Measurements from ENCODE around the gene ADD3.

Gene ADD3

DNA sequence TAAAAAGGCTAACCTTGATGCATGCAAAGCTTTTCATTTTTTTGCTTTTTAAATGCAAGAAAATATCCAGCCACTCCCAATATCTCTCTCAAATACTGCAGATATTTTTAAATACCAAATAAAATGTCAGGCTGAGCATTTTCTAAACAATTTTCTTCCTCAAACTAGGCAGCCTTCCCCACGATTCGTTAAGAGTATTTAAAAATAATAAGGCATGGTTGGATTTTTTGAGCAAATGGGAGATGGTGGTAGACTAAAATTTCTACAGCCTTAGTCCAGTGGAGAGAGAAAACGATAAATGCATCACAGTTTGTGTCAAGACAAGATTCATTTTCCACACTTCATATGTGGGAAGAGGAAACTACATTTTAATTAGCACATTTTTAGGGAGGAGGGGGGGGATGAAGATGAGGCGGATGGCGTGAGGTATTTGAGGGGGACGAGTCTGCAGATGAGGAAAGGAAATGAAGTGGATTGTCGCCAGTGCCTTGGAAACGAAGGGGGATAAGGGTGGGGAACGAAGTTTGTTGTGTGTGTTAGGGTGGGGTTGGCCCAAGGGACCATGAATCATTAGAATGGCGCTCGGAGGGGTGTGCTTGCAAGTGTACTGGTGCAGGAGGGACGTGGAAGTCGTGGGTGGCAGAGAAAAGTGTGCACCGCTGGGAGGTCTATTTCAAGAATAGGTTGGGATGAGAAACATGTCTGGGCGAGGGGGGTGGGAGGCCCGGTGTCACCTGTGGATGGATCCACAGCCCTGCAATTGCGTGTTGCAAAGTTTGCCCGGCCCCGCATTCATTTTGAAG is 1.2 kb upstream of the ADD3 start:
- peaks cover 3% of the 10 kb centered on the region for H3K27me3 ChIP-seq (ENCODE audit: insufficient read depth, low read length, poor library complexity)
- H2AFZ ChIP-seq (ENCODE audit: low read depth, low read length) = peak overlapping the region; percentile 92
- H3K9me3 ChIP-seq (ENCODE audit: insufficient read depth, low read length, severe bottlenecking) = no peaks in the 10 kb centered on the region
- H3K4me2 ChIP-seq (ENCODE audit: insufficient read depth, low read length) = peak overlapping the region; percentile 76
- TF ChIP-seq CTCF (IDR thresholded peaks at IDR 0.05; ENCODE audit: borderline replicate concordance, extremely low read depth, low read length, poor library complexity, severe bottlenecking) = no peak
- no peak for TF ChIP-seq EZH2 (IDR thresholded peaks at IDR 0.05; ENCODE audit: borderline replicate concordance, low read depth, low read length, severe bottlenecking)
- no peaks in the 10 kb centered on the region for H3K36me3 ChIP-seq (ENCODE audit: insufficient read depth, low read length)
- H3K27ac ChIP-seq (ENCODE audit: low read length) = peak overlapping the region; percentile 79; the same call in 1 of the 2 replicates
- H3K79me2 ChIP-seq (ENCODE audit: insufficient read depth, low read length) = peaks cover 32% of the 10 kb centered on the region
- DNase-seq = peak; percentile 33
- peak overlapping the region in 1 of 2 experiments; percentile 62; a peak in 2 of 4 replicates for H3K4me3 ChIP-seq (ENCODE audit: low read depth in 1 of 2, low read length in 2 of 2)
- peak overlapping the region; percentile 96 for H3K9ac ChIP-seq (ENCODE audit: low read depth, low read length)
- H4K20me1 ChIP-seq (ENCODE audit: insufficient read depth, low read length) = peaks cover 24% of the 10 kb centered on the region; the same call in 1 of the 2 replicates
- no peak for ATAC-seq (ENCODE audit: insufficient read depth, low read depth)
- H3K4me1 ChIP-seq (ENCODE audit: insufficient read depth, low read length) = peaks cover 40% of the 10 kb centered on the region

- Histone ChIP-seq H3K27me3 (ENCODE audit: insufficient read depth, low read length, poor library complexity) (peaks cover 3% of the 10 kb centered on the region), H3K36me3 (ENCODE audit: insufficient read depth, low read length) (no peaks in the 10 kb centered on the region), H2AFZ (ENCODE audit: low read depth, low read length) (peak overlapping the region; percentile 92), H3K4me3 (ENCODE audit: low read depth in 1 of 2, low read length in 2 of 2) (peak overlapping the region; percentile 28 to 62; a peak in 3 of 4 replicates), H3K9me3 (ENCODE audit: insufficient read depth, low read length, severe bottlenecking) (no peaks in the 10 kb centered on the region), H3K27ac (ENCODE audit: low read length) (peak overlapping the region; percentile 79), H3K4me1 (ENCODE audit: insufficient read depth, low read length) (peaks cover 46% of the 10 kb centered on the region), H4K20me1 (ENCODE audit: insufficient read depth, low read length) (peaks cover 30% of the 10 kb centered on the region; the same call in 1 of the 2 replicates), H3K9ac (ENCODE audit: low read depth, low read length) (peak overlapping the region; percentile 96), H3K4me2 (ENCODE audit: insufficient read depth, low read length) (peak overlapping the region; percentile 76), H3K79me2 (ENCODE audit: insufficient read depth, low read length) (peaks cover 39% of the 10 kb centered on the region)
- no peak for TF ChIP-seq CTCF (IDR thresholded peaks at IDR 0.05; ENCODE audit: borderline replicate concordance, extremely low read depth, low read length, poor library complexity, severe bottlenecking)
- no peak for TF ChIP-seq EZH2 (IDR thresholded peaks at IDR 0.05; ENCODE audit: borderline replicate concordance, low read depth, low read length, severe bottlenecking)
- DNase-seq (no peak), ATAC-seq (ENCODE audit: insufficient read depth, low read depth) (peak; percentile 6; the same call in 2 of the 3 replicates)
These were observed 553 bp upstream of the ADD3 start for GRCh38 chr10:110007161-110007700.

DNA sequence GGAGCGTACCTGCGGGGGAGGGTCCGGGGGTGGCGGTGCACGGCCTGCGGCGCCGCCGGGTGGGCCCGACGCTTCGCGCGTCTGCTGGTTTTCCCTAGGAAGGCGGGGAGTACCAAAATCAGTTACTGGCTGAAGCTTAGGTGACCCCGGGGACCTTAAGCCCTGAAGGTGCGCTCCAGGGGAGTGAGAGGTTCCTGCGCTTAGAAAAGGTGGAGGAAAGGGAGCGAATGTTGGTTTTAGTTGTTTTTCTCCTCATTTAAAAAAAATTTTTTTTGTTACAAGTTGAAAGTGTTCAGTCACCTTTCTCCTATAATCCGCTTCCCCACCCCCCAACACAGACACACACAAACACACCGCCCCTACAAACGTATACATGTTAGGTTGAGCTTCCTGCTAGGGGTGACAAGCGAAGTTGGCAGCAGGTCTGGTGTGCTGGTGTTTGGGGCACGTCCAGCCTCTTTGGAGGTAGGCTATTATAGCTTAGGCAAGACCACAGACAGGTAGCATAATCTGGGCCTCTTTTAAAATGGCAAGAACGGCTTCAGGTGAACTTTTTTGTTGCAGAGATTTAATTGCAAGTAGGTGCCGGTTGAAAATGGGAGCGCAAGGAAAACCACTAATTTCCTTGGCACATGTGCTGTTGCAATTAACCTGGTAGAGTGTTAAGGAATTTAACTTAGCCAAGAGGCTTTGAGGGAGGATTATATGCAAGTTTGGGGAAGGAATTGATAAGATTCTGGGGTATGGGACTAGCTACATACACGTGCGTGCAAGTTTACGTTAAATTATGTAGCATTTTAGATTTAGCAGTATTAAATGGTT is 945 bp downstream of the ADD3 start:
- no peak for ATAC-seq (ENCODE audit: insufficient read depth, low read depth)
- peaks cover 48% of the 10 kb centered on the region for H3K4me1 ChIP-seq (ENCODE audit: insufficient read depth, low read length)
- peaks cover 54% of the 10 kb centered on the region for H3K79me2 ChIP-seq (ENCODE audit: insufficient read depth, low read length)
- H3K27me3 ChIP-seq (ENCODE audit: insufficient read depth, low read length, poor library complexity) = peaks cover 3% of the 10 kb centered on the region
- H3K9me3 ChIP-seq (ENCODE audit: insufficient read depth, low read length, severe bottlenecking) = no peaks in the 10 kb centered on the region
- peak overlapping the region; percentile 76 for H3K4me2 ChIP-seq (ENCODE audit: insufficient read depth, low read length)
- H3K27ac ChIP-seq (ENCODE audit: low read length) = peak overlapping the region; percentile 87
- H3K4me3 ChIP-seq (ENCODE audit: low read depth in 1 of 2, low read length in 2 of 2) = peak overlapping the region; percentile 73 to 86
- peak overlapping the region; percentile 96 for H3K9ac ChIP-seq (ENCODE audit: low read depth, low read length)
- peaks cover 45% of the 10 kb centered on the region; the same call in 1 of the 2 replicates for H4K20me1 ChIP-seq (ENCODE audit: insufficient read depth, low read length)
- peak; percentile 54 for DNase-seq
- H3K36me3 ChIP-seq (ENCODE audit: insufficient read depth, low read length) = no peaks in the 10 kb centered on the region
- peak overlapping the region; percentile 77 for H2AFZ ChIP-seq (ENCODE audit: low read depth, low read length)
- TF ChIP-seq CTCF (IDR thresholded peaks at IDR 0.05; ENCODE audit: borderline replicate concordance, extremely low read depth, low read length, poor library complexity, severe bottlenecking) = no peak
- TF ChIP-seq EZH2 (IDR thresholded peaks at IDR 0.05; ENCODE audit: borderline replicate concordance, low read depth, low read length, severe bottlenecking) = no peak

Measured in DND-41 (cell line).